Activated CD4-positive, alpha-beta T cell treated with anti-CD3 and anti-CD28 coated beads, Interleukin-2, amount 50 U/mL, for 4 hours (primary cell): Measurements from ENCODE around the gene WDR33.

Experiments
- DNase-seq, 2 experiments: peaks; one replicate each; pipeline ENCODE4 v3.0.0-alpha.2; 2020

Gene WDR33

GRCh38 chr2:127715778-127716449, 95.1 kb downstream of the WDR33 start:
- DNase-seq = no peak

- DNase-seq = no peak
Measured at GRCh38 chr2:127713562-127713961, 97.4 kb downstream of the WDR33 start.

GRCh38 chr2:127712999-127713398, 98.0 kb downstream of the WDR33 start:
- no peak for DNase-seq

GRCh38 chr2:127709336-127709735, 101.6 kb downstream of the WDR33 start:
- no peak for DNase-seq

GRCh38 chr2:127707890-127708648, 102.9 kb downstream of the WDR33 start:
- DNase-seq = no peak

GRCh38 chr2:127706215-127706990, 104.6 kb downstream of the WDR33 start:
- no peak for DNase-seq

GRCh38 chr2:127705391-127706065, 105.4 kb downstream of the WDR33 start:
- no peak for DNase-seq

GRCh38 chr2:127704641-127705390, 106.2 kb downstream of the WDR33 start:
- no peak for DNase-seq

- no peak for DNase-seq
Measured at GRCh38 chr2:127703282-127703681, 107.7 kb downstream of the WDR33 start.

GRCh38 chr2:127702395-127703009, 108.5 kb downstream of the WDR33 start:
- DNase-seq = no peak

GRCh38 chr2:127701651-127702394, 109.1 kb downstream of the WDR33 start:
- DNase-seq = peak; percentile 72 to 77

GRCh38 chr2:127701193-127701650, 109.7 kb downstream of the WDR33 start, which contains the start of gene SFT2D3:
Gene SFT2D3, plus strand, starts transcription at chr2:127701497. Its CDS starts 32 bp downstream, at chr2:127701529.
- peak; percentile 85 to 86 for DNase-seq

GRCh38 chr2:127700527-127701192, 110.3 kb downstream of the WDR33 start:
- DNase-seq = no peak

GRCh38 chr2:127698553-127699355, 112.2 kb downstream of the WDR33 start:
- no peak for DNase-seq

- no peak for DNase-seq
Measured at GRCh38 chr2:127697482-127698180, 113.3 kb downstream of the WDR33 start.

- DNase-seq = peak; percentile 28 to 33
Measured at GRCh38 chr2:127695491-127696472, 115.2 kb downstream of the WDR33 start.

GRCh38 chr2:127694986-127695385, 116.0 kb downstream of the WDR33 start:
- DNase-seq = no peak
